Measurements from ENCODE around the gene TAS1R3.
A peak's percentile ranks its signal among the peaks of the same experiment; 100 is the strongest.

The TAS1R3 gene

DNA sequence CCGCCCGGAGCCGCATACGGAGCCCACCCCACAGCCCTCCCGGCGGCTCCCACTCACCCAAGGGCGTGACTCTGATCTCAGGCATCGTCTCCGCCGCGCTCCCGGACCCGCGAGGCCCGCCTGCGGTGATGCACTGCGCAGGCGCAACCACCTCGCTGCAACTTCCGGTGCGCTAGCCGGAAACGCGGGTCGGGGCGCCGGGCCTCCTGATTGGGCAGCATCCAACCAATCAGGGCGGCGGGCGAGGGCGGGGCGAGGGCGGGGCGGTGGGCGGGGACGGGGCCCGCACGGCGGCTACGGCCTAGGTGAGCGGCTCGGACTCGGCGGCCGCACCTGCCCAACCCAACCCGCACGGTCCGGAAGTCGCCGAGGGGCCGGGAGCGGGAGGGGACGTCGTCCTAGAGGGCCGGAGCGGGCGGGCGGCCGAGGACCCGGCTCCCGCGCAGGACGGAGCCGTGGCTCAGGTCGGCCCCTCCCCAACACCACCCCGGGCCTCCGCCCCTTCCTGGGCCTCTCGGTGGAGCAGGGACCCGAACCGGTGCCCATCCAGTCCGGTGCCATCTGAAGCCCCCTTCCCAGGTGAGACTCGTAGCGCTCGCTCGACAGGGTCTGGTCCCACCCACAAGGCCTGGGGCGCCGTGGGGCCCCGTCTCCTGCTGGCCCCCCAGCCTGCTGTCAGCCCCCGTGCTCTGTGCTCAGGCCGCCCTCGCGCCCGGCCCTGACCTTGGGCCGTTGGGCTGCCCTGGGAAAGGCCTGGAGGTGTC is 6.4 kb upstream of the TAS1R3 start, which contains the start of the genes CPTP and INTS11:
CPTP (plus strand) TSS at position 279 of the 764 bp plus-strand sequence. CDS start 2,109 bp downstream, outside the sequence.
INTS11 (minus strand) TSS at position 137 of the 764 bp plus-strand sequence; CDS start at position 85, 52 bp downstream.
- peak; percentile 95 for DNase-seq (ENCODE audit: low read depth)

GRCh38 chr1:1325288-1326074 is 5.6 kb upstream of the TAS1R3 start:
- no peak for DNase-seq (ENCODE audit: low read depth)

DNA sequence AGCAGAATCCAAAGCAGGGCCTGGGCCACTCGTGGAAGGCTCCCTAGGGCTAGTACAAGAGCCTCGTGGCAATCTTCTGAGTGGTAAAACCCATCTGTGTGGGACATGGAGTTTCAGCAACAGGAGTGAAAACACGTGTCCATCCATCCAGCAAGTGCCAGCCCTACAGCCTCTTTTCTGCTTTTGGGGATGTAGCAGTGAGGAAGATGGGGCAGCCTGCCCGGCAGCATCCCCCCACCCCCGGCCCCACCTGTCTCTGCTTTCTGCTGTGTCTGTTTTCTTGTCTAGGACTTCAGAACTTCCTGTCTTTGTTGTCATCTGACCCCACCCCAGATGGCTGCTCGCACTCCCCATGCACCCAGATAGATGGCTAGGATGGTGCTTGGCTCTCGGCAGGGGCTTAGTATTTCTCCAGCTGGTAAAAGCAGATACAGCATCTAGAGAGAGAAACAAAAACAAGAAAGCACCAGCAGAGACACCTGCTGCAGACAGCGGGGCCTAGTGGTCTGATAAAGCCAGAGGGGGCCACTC is 4.9 kb upstream of the TAS1R3 start:
- no peak for DNase-seq (ENCODE audit: low read depth)

- no peak for DNase-seq (ENCODE audit: low read depth)
Observed at GRCh38 chr1:1327291-1327690, 3.8 kb upstream of the TAS1R3 start.

- no peak for DNase-seq (ENCODE audit: low read depth)
Observed at GRCh38 chr1:1328254-1328653, 2.8 kb upstream of the TAS1R3 start.

DNA sequence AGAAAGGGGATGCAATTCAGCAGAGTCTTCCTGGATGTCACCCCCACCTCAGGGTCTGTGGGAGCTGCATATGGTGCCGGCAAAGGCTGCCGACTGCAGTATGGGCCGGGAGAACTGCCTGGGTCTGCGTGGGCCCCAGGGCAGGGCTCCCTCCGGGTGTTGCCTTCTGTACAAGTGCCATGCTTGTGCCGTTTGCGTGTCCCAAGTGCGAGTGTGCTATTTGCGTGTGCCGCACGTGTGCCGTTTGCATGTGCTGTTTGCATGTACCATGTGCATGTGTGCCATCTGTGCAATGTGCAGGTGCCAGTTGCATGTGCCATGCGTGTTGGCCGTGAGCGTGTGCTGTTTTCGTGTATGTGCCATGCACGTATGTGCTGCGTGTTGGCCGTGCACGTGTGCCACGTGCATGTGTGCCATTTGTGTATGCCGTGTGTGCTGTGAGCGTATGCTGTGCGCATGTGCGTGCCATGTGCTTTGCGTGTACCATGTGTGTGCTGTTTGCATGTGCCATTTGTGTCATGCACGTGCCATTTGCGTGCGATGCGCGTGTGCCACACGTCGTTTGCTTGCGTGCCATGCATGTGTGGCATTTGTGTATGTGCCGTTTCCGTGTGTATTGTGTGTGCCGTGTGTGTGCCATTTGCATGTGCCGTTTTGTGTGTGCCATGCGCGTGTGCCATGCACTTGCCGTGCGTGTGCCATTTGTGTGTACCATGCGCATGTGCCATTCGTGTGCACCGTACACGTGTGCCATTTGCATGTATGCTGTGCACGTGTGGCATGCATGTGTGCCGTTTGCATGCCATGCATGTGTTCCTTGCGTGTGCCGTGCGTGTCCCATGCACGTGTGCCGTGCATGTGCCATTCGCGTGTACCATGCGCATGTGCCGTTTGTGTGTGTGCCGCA is 1.5 kb upstream of the TAS1R3 start:
- DNase-seq (ENCODE audit: low read depth), result no peak

GRCh38 chr1:1330366-1331067 is 563 bp upstream of the TAS1R3 start:
- DNase-seq (ENCODE audit: low read depth), result no peak

DNA sequence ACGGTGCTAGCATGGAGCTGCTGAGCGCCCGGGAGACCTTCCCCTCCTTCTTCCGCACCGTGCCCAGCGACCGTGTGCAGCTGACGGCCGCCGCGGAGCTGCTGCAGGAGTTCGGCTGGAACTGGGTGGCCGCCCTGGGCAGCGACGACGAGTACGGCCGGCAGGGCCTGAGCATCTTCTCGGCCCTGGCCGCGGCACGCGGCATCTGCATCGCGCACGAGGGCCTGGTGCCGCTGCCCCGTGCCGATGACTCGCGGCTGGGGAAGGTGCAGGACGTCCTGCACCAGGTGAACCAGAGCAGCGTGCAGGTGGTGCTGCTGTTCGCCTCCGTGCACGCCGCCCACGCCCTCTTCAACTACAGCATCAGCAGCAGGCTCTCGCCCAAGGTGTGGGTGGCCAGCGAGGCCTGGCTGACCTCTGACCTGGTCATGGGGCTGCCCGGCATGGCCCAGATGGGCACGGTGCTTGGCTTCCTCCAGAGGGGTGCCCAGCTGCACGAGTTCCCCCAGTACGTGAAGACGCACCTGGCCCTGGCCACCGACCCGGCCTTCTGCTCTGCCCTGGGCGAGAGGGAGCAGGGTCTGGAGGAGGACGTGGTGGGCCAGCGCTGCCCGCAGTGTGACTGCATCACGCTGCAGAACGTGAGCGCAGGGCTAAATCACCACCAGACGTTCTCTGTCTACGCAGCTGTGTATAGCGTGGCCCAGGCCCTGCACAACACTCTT is 1.1 kb downstream of the TAS1R3 start:
- DNase-seq (ENCODE audit: low read depth), result no peak

DNA sequence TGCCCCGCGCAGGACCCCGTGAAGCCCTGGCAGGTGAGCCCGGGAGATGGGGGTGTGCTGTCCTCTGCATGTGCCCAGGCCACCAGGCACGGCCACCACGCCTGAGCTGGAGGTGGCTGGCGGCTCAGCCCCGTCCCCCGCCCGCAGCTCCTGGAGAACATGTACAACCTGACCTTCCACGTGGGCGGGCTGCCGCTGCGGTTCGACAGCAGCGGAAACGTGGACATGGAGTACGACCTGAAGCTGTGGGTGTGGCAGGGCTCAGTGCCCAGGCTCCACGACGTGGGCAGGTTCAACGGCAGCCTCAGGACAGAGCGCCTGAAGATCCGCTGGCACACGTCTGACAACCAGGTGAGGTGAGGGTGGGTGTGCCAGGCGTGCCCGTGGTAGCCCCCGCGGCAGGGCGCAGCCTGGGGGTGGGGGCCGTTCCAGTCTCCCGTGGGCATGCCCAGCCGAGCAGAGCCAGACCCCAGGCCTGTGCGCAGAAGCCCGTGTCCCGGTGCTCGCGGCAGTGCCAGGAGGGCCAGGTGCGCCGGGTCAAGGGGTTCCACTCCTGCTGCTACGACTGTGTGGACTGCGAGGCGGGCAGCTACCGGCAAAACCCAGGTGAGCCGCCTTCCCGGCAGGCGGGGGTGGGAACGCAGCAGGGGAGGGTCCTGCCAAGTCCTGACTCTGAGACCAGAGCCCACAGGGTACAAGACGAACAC is 1.8 kb downstream of the TAS1R3 start:
- DNase-seq (ENCODE audit: low read depth), result no peak

DNA sequence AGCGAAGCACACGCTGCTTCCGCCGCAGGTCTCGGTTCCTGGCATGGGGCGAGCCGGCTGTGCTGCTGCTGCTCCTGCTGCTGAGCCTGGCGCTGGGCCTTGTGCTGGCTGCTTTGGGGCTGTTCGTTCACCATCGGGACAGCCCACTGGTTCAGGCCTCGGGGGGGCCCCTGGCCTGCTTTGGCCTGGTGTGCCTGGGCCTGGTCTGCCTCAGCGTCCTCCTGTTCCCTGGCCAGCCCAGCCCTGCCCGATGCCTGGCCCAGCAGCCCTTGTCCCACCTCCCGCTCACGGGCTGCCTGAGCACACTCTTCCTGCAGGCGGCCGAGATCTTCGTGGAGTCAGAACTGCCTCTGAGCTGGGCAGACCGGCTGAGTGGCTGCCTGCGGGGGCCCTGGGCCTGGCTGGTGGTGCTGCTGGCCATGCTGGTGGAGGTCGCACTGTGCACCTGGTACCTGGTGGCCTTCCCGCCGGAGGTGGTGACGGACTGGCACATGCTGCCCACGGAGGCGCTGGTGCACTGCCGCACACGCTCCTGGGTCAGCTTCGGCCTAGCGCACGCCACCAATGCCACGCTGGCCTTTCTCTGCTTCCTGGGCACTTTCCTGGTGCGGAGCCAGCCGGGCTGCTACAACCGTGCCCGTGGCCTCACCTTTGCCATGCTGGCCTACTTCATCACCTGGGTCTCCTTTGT is 2.6 kb downstream of the TAS1R3 start:
- DNase-seq (ENCODE audit: low read depth), result no peak

- DNase-seq (ENCODE audit: low read depth), result no peak
Observed at GRCh38 chr1:1334835-1335234, 3.8 kb downstream of the TAS1R3 start.

GRCh38 chr1:1335283-1335682 is 4.2 kb downstream of the TAS1R3 start:
- DNase-seq (ENCODE audit: low read depth), result no peak

- no peak for DNase-seq (ENCODE audit: low read depth)
Observed at GRCh38 chr1:1335792-1336248, 4.7 kb downstream of the TAS1R3 start.

DNA sequence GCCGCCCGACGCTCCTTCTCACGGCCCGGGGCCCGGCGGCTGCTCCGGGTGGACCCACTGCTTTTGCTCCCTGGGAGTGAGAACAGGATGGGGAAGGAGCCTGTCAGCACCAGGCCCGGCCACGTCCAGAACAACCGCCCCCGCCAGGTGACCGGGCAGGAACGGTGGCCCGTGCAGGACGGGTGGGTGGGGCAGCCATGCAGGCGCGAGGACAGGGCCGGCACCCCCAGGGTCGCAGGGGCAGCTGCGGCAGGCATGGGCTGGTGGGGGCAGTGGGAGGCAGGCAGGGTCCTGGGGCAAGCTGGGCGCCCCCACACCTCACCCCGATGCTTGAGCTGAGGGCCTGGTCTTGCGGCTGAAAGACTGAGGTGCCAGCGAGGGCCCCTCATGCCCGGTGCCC is 5.4 kb downstream of the TAS1R3 start:
- no peak for DNase-seq (ENCODE audit: low read depth)

DNA sequence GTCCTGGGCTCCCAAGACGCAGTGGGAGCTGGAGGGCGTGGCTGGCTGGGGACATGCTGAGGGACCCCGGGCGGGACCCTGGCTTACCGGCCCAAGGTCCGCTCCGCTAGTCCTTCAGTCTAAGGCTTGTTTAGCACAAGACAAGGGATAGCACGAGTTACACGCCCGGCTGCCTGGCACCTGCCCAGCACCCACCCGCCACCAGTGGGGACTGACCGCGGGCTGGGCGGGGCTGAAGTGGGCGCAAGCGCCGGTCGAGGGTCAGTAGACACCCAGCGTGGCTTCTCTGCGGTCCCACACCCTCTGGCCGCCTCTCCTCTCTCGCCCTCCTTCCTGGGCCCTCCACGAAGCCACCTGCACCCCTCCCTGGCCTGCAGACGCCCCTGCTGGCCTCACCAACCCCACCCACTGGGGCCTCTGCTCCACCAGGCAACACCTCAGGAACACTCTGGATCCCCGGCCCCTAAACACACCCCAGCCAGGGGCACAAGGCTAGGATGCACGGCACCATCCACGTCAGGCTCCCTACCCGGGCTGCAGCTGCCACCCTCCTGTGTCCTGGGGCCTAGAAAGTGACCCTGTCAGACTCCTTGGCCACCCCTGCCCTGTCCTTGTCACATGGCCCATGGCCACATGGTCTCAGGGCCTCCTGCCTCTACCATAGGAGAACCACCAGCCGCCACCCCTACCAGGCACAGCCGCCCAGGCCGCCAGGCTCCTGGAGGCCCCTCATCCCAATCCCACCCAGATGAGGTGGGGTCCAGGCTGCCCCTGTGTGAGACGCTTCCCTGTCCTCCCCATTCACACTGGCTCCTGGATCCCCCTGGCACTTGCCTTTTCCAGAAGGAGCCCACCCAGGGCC is 6.1 kb downstream of the TAS1R3 start:
- no peak for DNase-seq (ENCODE audit: low read depth)

DNA sequence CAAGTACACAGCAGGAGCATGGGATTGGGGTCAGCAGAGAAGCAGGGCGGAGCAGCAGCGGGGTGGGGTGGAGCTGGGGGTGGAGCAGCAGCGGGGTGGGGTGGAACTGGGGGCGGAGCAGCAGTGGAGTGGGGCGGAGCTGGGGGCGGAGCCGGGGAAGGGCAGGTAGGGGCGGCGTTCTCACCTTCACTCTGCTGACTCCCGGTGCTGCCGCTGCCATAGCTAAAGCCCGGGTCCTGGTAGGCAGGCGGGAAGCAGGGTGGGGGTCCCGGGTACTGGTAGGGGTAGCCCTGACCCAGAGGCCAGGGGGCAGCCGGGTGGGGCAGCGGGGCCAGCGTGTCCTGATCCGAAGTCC is 6.7 kb downstream of the TAS1R3 start:
- no peak for DNase-seq (ENCODE audit: low read depth)

GRCh38 chr1:1338278-1338677 is 7.2 kb downstream of the TAS1R3 start:
- no peak for DNase-seq (ENCODE audit: low read depth)

DNA sequence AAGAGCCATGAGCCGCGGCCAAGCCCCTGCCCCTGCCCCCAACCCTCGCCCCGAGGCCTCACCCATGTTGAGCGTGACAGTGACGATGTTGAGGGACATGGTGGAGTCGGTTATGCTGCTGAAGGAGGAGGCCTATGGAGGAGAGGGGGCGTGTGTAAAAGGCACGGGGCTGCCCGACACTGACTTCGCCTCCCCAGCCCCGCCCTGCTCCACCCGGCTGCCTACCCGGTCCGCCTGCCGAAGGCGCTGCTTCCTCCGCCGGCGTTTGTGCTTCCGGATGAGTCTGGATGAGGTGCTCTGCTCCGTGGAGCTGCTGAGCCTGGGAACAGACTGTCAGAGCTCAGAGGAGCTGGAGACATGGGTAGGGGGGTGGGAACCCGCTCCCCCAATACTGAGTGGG is 9.1 kb downstream of the TAS1R3 start:
- DNase-seq (ENCODE audit: low read depth), result no peak
